GM19372 (cell line): ENCODE measurements around the gene KANSL3.
A peak's percentile ranks its signal among the peaks of the same experiment; 100 is the strongest.
"Not testable (repeated sequence)": the region's sequence is repeated elsewhere in the genome, so short reads cannot be mapped to it uniquely, and the experiment has no call there.

ENCODE experiments used
- ATAC-seq: cut with Tn5 transposase; IDR thresholded peaks from one replicate; pipeline ENCODE4 v1.9.1; 2021; ENCODE audit warnings: mild to moderate bottlenecking, low read depth, moderate library complexity; ENCODE audit not compliant: unreplicated experiment

KANSL3 gene

DNA sequence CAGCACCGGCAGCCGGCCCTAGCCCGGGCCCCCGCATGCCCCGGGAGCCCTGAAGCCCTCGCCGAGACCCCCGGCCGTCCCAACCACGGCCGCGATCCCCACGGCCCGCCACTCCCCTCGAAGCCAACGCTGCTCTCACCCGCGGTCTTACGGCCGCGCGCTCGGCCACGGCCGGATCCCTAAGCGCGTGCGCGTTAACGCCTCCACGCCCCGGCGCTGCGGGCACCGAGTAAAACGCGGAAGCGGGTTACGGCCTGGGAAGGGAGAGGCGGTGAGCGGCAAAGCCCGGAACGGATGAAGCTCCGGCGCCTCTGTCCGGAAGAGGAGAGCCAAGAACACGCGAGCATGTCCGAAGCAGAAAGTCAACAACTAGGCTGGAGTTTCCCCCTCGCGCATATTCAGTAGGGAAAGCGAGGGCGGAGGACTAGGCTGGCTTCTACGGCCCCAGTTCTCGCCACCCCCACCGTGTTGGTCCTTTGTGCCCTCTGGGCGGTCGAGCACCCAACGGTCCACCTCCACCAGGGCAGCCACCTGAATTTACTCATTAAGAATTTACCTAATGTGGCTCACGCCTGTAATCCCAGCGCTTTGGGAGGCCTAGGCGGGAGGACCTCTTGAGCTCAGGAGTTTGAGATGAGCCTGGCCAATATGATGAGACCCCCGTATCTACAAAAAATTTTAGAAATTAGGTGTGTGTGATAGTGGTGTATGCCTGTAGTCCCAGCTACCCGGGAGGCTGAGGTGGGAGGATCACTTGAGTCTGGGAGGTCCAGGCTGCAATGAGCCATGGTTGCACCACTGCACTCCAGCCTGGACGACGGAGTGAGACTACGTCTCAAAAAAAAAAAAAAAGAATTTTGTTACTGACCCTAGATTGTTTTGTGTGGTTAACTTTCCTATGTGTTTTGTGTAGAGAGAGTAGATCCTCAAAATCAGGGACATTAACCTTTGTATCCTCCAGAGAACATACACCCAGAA is at the start of gene KANSL3:
Gene KANSL3 (minus strand): TSS at position 169 of the 978 bp plus-strand sequence. CDS start 1,177 bp downstream, outside the sequence.
- ATAC-seq = peak; percentile 84

DNA sequence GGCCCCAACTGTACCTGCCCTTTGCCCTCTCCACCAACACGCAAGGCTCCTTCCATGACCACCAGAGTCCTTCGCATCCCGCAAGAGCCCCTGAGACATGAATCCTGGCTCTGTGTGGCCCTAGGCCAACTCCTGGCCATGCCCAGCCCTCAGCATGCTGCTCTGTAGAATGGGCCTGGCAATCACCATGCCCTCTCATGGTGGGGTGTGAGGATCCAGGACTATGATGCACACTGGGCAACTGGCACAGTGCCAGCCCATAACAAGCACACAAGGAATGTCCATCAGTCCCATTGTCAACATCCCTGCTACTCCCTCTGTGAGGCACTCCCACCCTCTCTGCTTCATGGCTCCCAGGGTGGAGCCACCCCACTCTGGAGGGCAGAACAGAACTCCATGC is 49.2 kb upstream of the KANSL3 start:
- no peak for ATAC-seq

- no peak for ATAC-seq
Measured at GRCh38 chr2:96685577-96686459, 47.7 kb upstream of the KANSL3 start.

DNA sequence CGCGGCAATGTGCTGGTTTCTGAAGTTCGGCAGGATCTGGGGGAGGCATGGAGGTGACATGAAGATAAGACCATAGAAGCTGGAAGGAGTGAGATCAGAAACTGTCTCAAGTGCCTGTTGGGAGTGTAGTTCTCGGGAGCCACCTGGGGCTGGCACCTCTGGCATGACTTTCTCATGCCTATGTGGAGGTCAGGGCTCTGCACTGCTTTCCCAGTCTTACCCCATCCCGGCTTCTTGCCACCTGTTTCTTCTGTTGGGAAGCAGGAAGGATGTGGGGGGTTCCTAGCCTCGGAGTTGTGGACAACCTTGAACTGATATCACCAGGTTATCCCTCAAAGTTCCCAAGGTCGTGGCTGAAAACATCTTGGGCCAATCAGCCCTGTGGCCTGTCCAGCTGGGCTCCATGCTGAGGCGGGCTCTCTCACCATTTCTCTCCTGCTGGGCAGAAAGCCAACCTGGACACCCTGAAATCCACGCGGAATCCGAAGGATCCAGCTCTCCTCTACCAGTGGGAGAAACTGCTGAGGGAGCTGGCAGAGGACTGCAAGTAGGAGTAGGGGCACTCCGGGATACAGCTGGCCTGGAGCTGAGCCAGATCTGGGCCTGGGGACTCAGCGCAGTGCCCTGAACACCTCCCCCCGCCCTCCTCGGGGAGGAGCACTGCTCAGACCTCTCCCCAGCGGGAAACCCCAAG is 46.9 kb upstream of the KANSL3 start:
- ATAC-seq = no peak

GRCh38 chr2:96683972-96684820 is 46.1 kb upstream of the KANSL3 start:
- ATAC-seq = no peak

DNA sequence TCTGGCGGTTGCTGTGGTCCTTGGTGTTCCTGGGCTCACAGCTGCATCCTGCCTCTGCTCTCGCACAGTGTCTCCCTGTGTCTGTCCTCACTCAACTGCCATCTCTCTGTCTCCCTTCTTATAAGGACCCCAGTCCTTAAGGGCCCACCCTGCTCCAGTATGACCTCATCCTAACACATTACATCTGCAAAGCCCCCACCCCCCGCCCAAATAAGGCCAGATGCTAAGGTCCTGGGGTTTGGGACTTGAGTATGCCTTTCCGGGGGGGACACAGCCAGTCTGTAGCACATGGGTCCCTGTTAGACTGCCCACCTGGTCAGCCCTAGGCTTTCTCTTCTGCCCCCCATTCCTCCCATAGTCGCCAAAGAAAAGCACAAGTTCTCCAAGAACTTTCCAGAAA is 45.2 kb upstream of the KANSL3 start:
- no peak for ATAC-seq

DNA sequence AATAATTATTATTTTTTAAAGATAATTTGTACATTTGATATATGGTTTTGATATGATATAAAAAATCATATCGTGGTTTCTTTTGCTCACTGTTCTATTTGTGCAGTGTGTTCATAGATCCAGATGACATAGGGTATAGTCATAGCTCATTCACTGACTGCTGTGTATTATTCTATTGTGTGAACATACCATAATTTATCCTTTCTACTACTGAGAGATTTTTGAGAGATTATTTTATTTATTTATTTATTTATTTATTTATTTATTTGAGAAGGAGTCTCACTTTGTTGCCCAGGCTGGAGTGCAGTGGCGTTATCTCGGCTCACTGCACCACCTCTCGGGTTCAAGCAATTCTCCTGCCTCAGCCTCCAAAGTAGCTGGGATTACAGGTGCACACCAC is 43.4 kb upstream of the KANSL3 start:
- ATAC-seq = no peak

DNA sequence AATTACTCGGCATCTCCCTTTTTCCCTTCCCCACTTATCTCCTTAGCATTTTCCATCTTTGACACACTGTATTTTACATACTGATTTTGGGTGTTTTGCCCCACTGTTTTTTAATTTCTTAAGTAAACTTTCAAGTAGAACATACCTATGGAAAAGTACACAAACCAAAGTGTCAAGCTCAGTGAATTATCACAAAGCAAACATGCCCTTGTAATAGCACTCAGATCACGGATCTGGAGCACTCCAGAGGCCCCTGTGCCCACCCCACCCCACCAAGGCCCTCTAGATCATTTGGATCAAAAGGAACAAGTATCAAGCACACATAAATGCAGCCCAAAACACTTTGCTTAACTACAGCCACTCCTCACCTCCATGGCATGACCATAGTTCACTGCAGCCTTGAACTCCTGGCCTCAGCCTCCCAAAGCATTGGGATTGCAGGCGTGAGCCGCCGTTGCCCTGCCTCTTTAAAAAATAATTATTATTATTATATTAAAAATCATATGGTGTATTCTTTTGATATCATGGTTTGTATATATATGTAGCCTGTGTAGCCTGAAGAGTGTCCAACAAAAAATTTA is 42.5 kb upstream of the KANSL3 start:
- no peak for ATAC-seq

GRCh38 chr2:96679848-96680247 is 41.7 kb upstream of the KANSL3 start:
- no peak for ATAC-seq

GRCh38 chr2:96669539-96670215 is 31.6 kb upstream of the KANSL3 start:
- no peak for ATAC-seq

- ATAC-seq = no peak
Measured at GRCh38 chr2:96668771-96669170, 30.7 kb upstream of the KANSL3 start.

GRCh38 chr2:96665717-96666116 is 27.6 kb upstream of the KANSL3 start:
- ATAC-seq = not testable (repeated sequence)

GRCh38 chr2:96665083-96665569 is 27.0 kb upstream of the KANSL3 start:
- no peak for ATAC-seq

- ATAC-seq = no peak
Measured at GRCh38 chr2:96664366-96664925, 26.3 kb upstream of the KANSL3 start.

DNA sequence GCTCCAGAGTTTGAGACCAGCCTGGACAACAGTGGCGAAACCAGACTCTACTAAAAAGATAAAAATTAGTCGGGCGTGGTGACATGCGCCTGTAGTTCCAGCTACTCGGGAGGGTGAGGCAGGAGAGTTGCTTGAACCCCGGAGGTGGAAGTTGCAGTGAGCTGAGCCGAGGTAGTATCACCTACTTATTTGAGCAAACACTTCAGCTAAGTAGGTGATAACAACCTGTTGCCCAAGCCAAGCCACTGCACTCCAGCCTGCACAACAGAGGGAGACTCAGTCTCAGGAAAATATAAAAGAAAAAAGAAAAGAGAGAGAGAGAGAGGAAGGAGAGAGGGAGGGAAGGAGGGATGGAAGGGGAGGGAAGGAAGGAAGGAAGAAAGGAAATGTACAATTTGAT is 25.7 kb upstream of the KANSL3 start:
- ATAC-seq = no peak

DNA sequence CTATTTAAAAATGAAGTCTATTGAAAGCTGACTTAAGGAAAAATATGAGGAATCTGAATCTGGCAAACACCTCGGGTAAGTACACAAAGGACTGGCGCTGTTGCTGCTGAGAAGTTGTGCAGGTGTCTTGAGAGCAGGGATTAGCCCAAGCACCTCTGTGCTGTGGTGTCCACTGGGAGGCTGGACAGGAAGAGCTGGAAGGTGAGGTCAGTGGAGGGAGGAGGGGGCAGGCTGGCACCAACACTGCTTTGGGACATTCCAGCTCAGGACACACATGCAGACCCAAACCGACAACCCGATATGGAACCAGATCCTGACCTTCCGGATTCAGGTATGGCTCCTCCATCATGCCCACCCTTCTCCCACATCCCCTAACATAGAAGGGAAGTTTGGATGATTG is 25.1 kb upstream of the KANSL3 start:
- ATAC-seq = no peak

GRCh38 chr2:96662360-96662759 is 24.2 kb upstream of the KANSL3 start:
- no peak for ATAC-seq

DNA sequence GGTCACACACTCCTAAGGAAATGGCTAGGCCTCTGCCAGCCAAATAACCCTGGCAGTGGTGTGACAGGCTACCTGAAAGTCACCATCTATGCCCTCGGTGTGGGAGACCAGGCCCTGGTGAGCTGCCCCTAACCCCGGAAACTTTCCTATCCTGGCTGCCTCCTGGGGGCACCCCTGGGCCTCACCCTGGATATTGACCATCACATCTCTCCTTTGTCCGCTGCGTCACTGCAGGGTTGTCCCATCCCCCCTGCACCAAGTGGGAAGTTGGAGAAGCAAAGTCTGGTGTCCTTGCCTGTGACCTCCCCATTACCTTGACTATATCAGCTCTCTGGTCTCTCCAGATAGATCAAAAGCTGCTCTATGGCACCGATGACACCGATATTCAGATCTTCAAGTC is 23.2 kb upstream of the KANSL3 start:
- ATAC-seq = no peak
